Spleen (tissue), 7 donors: ENCODE results near the gene AP3B1.

Experiments
- CTCF ChIP-seq, 11 experiments: fragments of 200-600 bp in 7 of 11; fragments of 450-650 bp in 4 of 11; sonication (generic) in 4 of 11; IDR thresholded peaks in 8 of 11; conservative IDR thresholded peaks in 3 of 11; 1 replicate in 7 of 11; 2 replicates in 4 of 11; pipeline versions ENCODE4 v1.4.0 to v1.8.0; 2016 to 2021; ENCODE audit warnings: antibody characterized with exemption in 11 of 11, inconsistent platforms in 4 of 11, mild to moderate bottlenecking in 1 of 11
- POLR2A ChIP-seq, 3 donors: fragments of 450-650 bp; IDR thresholded peaks; one replicate each; pipeline ENCODE4 v1.5.1; 2017; ENCODE audit warnings: antibody characterized with exemption in 3 of 3, mild to moderate bottlenecking in 1 of 3
- donor health status: DM: no; HTN: no; CAD: no; lungs with moderate emphysema.
- donor health status: DM: no; HTN: no; CAD: no.
- donor health status: DM: no; HTN: no; CAD: no.

GRCh38 chr5:78090002-78090401, 204.5 kb downstream of the AP3B1 start:
- no peak for TF ChIP-seq CTCF (IDR thresholded peaks at IDR 0.05 in 8 of 11, conservative IDR thresholded peaks at IDR 0.05 in 3 of 11)
- no peak for TF ChIP-seq POLR2A (IDR thresholded peaks at IDR 0.05)
